SK-N-DZ (cell line): ENCODE measurements around the gene ALG12.
"Not testable (repeated sequence)": the region's sequence is repeated elsewhere in the genome, so short reads cannot be mapped to it uniquely, and the experiment has no call there.

Experiments
- DNase-seq: peaks from one replicate; pipeline ENCODE4 v3.0.0-alpha.2; 2015; ENCODE audit warnings: low spot score

The ALG12 gene

GRCh38 chr22:49867303-49868265 lies 50.7 kb downstream of the ALG12 start:
- no peak for DNase-seq

DNA sequence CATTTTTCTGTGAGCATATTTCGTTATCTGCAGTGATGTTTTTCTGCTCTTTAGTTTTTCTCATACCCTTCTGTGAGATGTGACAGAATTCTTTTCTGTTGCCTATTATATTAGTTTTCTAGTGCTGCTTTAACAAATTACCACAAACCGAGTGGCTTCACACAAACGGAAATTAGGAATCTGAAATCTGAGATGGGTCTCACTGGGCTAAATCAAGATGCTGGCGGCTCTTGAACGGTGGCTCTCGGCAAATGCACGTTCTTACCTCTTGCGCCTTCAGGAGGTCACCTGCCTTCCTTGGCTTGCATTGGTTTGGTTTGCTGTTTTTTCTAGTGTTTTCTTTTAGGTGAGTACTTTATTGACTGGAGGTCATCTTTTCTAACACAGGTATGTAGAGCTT lies 51.6 kb downstream of the ALG12 start:
- no peak for DNase-seq

DNA sequence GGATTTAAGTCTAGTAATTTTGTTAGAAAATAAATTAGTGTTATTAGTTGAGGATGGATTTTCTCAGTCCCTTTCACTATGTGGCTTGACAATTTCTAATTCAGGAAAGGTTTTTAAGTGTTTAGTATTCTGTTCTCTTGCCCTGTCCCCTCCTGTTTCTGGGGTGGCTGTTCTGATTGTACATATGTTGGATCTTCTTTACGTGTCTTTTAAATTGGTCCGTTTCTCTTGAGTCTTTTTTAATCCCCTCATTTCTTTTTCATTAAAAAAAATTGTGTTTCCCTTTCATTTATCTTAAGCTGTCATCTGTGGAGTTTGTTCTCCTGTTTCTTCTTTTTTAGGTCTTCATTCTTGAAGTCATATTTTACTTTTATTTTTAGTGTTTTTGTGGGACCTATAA lies 52.1 kb downstream of the ALG12 start:
- no peak for DNase-seq

DNA sequence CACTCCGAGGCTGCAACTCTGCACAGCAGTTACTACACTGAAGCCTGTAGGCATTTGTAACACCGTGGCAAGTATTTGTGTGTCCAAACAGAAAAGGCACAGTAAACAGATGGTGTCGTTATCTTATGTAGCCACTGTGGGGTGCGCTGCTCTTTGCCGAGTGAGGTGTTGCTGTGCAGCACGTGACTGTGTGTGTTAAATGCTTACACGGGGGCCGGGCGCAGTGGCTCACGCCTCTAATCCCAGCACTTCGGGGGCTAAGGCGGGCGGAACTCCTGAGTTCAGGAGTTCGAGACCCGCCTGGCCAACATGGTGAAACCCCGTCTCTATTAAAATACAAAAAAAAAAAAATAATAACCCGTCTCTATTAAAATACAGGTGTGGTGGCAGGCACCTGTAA lies 53.1 kb downstream of the ALG12 start:
- DNase-seq = no peak

DNA sequence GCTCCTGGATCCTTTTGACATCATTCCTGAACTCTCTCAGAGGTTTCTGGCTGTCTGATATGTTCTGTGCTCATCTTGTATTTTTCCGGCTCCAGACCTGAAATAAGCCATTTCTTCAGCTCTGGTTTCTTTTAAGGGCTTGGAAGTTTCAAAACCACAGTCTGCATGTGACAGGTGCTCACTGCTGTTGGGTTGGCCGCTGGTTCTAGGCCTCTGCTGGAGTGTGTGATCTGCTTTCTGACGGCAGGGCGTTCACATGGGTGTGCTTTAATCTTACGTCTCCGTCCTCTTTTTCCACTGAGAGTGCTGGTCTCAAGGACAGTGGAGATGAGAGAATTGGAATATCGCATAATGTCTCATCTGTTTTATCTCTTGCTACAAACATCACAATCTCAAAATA lies 54.3 kb downstream of the ALG12 start:
- DNase-seq = no peak

- DNase-seq = no peak
Measured at GRCh38 chr22:49862496-49862776, 55.8 kb downstream of the ALG12 start.

DNA sequence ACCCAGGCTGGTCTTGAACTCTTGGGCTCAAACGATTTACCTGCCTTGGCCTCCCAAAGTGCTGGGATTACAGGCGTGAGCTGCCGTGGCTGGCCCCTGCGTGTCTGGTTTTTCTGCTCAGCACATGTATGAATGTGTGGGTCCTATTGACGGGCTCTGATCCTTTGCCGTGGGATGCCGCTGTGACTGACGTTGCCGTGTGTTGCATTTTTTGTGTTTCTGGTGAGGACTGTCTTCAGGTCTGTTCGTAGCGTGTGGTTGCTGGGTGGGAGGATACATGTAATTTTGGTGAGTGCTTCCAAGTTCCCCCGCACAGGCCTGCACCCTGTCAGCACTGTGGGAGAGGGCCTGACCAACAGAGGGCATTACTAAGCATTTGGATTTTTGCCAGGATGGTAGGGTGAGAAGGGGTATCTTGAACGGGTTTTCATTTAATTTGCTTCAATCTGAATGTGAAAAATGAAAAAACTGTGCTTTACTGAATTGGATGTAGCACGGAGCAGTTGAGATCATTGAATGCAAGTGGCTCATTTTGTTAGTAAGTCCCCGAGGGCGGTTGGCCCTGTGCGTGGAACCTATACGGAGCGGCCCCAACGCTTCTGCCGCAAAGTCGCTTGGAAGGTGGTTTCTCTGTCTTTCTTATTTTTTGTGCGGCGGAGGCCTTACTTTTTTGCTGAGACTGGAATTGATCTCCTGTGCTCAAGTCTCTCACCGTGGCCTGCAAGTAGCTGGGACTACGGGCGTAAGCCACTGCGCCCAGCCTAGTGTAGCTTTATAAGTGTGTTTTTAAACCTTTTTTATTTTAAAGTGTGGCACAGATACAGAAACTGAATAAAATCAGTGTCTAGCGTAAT lies 56.4 kb downstream of the ALG12 start:
- DNase-seq = no peak

GRCh38 chr22:49858827-49859226 lies 59.4 kb downstream of the ALG12 start:
- no peak for DNase-seq

GRCh38 chr22:49856766-49857618 lies 61.2 kb downstream of the ALG12 start:
- no peak for DNase-seq

DNA sequence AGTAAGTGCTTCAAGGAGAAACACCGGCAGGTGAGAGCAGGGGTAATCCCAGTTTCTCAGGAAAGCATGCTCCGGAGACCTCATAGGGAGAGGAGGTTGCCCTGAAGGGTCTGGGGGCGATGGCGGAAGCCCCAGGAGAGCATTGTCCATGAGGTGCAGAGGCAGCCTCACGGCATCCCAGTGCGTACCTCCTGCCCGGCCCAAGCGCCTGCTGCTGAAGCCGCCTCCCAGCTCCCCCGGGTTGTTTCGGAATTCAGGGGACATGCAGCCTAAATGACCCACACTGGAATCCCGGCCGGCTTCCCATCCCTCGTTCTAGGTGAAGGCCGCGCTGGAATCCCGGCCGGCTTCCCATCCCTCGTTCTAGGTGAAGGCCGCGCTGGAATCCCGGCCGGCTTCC lies 61.9 kb downstream of the ALG12 start:
- DNase-seq = no peak

DNA sequence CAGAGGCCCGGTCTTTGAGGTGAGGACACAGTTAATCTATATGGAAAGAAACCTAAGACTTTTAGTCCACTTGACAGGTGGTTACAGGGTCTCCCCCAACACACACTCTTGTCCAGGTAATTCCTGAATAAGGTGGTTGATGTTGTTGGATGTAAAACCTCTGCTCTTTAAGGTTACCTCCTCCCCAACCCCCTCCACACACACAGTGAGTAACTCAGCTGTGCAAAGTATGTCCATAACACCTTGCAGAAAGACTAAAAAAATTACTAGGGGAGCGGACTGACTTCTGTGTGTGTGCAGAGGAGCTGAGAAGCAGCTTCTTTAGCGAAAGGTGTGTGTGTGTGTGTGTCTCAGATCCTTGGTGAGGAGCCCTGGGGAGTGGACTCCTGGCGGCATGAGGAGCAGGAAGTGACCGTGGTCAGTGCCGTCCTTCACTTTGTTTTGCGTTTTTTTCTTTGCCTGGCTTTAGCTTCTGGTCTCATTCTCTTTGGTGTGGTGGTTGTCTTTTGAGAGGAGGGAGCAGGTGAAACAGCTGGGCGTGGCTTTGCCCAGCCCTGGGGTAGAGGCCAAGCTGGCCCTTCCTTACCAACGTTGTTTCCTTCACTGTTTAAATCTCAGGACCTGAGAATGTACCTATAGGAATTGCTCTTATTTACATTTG lies 62.9 kb downstream of the ALG12 start:
- DNase-seq = no peak

DNA sequence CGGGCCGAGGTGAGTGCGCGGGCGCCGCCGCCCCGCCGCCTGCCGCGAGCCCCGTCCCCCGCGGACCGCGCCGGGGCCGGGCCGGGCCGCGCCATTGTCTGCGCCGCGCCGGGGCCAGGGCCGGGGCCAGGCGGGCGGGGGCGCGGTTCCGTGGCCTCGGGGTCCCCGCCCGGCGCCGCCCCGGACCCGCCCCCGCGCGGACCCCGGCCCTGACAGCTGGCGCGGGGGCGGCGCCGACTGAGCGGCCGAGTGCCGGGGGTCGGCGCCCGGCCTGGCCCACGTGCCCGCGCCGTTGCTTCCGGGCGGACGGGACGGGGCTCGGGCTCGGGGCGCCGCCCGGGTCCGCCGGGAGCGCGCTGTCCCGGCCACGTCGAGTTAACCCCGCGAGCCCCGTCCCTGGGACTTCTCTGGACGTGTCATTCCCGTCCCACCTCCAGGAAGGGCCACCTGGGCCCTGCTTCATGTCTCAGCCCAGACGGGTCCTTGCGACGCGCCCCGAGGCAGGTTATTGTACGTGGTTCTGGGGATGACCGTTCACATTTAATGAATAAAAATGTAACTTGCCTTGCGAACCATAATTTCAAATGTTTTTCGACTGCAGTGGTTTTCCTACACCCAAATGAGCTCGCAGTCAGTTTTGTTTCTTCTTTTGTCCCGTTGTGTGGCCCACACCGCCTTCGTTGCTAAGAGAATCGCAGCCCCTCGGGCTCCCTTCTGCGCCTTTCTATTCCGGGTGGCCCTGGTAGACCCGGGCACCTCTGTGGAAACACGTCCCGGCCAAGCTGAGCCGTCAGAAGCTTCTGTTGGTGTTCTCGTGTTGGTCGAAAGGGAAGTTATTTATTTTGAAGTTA lies 64.0 kb downstream of the ALG12 start:
- no peak for DNase-seq

DNA sequence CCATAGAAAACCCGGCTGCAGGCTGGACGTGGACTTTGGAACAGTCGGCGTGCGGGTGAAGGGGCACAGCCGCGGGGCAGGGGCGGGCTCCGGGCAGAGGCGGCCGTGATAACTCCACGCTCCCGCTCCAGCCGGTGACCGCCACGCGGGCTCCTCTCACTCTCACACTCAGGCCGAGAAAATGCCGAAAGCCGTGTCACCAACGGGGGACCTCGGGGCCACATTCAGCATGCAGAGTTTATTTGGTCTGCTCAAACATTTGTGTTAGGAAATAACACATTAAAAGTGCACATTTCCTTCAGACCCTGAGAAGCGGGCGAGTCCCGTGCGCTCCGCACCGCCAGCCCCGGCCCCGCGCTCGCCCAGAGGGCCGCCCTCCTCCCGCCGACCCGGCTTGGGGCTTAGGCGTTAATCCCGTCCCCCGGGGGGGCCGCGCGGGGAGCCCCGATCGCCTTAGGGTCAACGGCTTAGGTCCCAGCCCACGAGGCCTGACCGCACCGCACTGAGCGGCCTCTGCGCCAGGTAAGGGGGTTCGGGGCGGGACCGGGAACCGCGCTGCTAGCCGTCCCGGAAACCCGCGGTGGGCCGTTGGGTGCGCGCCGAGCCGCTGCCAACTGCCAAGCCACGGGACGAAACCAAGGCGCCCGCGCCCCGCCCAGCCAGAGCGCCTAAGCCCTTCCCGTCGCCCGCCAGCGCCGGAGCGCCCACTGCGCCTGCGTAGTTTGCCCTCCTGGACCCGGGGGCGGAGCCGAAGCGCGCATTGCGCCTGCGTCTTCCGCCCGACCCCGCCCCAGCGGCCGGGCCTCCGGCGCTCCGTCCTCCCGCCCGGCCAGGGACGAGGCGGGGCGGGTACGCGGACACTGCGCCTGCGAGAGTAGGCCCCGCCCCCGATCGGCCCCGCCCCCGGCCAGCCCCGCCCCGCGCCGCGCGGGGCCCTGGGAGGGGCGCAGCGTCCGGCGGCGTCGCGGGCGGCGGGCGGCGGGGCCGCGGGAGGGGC lies 65.0 kb downstream of the ALG12 start, which contains the start of gene ZBED4:
ZBED4 (plus strand) TSS at position 947 of the 997 bp plus-strand sequence. CDS start 29,819 bp downstream, outside the sequence.
- peak; percentile 95 for DNase-seq

DNA sequence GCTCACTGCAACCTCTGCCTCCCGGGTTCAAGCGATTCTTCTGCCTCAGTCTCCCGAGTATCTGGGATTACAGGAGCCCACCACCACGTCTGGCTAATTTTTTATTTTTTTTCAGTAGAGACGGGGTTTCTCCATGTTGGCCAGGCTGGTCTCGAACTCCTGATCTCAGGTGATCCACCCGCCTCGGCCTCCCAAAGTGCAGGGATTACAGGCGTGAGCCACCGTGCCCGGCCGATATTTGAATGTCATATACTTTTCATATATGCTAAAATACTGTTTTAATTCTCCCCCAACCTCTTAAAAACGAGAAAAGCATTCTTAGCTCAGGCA lies 65.7 kb downstream of the ALG12 start:
- DNase-seq = not testable (repeated sequence)

DNA sequence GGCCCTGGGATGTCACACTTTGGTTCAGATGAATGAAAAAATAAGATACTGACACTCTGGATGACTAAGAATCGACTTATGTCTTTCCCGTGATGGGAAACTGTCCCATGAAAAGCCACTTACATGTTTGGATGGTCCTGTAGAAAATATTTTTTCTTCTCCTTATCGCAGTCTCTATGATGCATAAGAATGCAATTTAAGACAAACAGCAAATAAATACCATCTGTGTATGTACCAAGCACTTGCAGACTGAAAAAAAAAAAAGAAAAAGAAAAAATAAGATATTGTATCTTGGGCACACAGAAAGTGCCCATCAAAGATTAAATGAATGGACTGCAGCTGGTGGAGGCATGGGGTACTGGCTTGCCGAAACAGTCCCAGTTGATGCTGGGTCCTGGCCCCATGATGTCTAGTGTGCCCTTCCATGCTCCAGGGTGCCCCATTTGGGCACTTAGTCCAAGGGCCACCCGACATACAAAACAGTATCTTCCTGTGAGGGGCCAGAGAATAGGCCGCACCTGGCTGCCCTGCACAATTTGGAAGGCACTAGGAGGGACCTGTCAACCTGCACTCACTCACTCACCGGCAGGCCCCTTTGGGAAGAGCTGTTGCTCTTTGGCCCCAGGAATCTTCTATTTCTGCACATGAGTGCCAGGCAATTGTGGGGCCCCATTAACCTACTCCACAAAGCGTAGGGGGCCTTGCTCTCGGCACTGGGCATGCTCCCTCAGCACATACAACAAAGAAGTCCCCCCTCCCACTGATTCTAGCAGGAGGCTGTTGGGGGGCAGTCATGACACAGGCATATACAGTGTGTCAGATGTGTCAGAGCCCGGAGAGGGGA lies 67.1 kb downstream of the ALG12 start:
- DNase-seq = no peak
